CD4-positive, alpha-beta memory T cell (primary cell): Measurements from ENCODE around the gene CARM1. TPM values are rescaled to one million over a fixed set of nuclear protein-coding genes. Genes with fewer than 3 reads are reported as not detected.
A peak's percentile ranks its signal among the peaks of the same experiment; 100 is the strongest.
"Not testable (repeated sequence)": the region's sequence is repeated elsewhere in the genome, so short reads cannot be mapped to it uniquely, and the experiment has no call there.

ENCODE experiments used
- CTCF ChIA-PET: fragments of 350-600 bp; sonication (Branson Sonifier 250); formaldehyde crosslinking; loops from one replicate; lab custom pipeline; 2021; ENCODE audit warnings: inconsistent platforms; ENCODE audit not compliant: partially characterized antibody; lab: Charles Lee
- POLR2A ChIA-PET: fragments of 350-600 bp; sonication (Branson Sonifier 250); formaldehyde crosslinking; loops from one replicate; lab custom pipeline; 2021; ENCODE audit not compliant: partially characterized antibody; lab: Charles Lee
- DNase-seq, 5 donors: peaks; one replicate each; pipeline versions ENCODE4 v3.0.0 to v3.0.0-alpha.2; 2020 to 2022; ENCODE audit warnings: mixed read lengths in 1 of 5
- H3K27ac ChIP-seq: one replicate; pipeline ENCODE4 v1.7.0; 2013; ENCODE audit warnings: low read depth, low read length
- H3K27me3 ChIP-seq: 2 replicates; pipeline ENCODE4 v1.7.0; 2013; ENCODE audit warnings: mild to moderate bottlenecking, low read length, moderate library complexity; ENCODE audit not compliant: insufficient read depth
- H3K36me3 ChIP-seq: 2 replicates; pipeline ENCODE4 v1.7.0; 2013; ENCODE audit warnings: mild to moderate bottlenecking, low read length, moderate library complexity; ENCODE audit not compliant: insufficient read depth
- H3K4me1 ChIP-seq: 2 replicates; pipeline ENCODE4 v1.7.0; 2013; ENCODE audit warnings: mild to moderate bottlenecking, low read length, moderate library complexity; ENCODE audit not compliant: insufficient read depth
- H3K4me3 ChIP-seq, 2 donors: one replicate each; pipeline ENCODE4 v1.7.0; 2013; ENCODE audit warnings: low read length in 2 of 2, mild to moderate bottlenecking in 1 of 2
- H3K9me3 ChIP-seq, 2 donors: one replicate each; pipeline ENCODE4 v1.7.0; 2013; ENCODE audit warnings: low read length in 2 of 2, control low read depth in 1 of 2; ENCODE audit not compliant: control insufficient read depth in 1 of 2
- H3K27ac Mint-ChIP-seq, 7 donors: one replicate each; pipeline ENCODE4 v1.8.0; 2020 to 2021; ENCODE audit warnings: mixed read lengths in 7 of 7, mild to moderate bottlenecking in 6 of 7, inconsistent platforms in 3 of 7, moderate library complexity in 3 of 7
- H3K27me3 Mint-ChIP-seq, 2 donors: one replicate each; pipeline ENCODE4 v1.8.0; 2020 to 2021; ENCODE audit warnings: mixed read lengths in 2 of 2
- H3K36me3 Mint-ChIP-seq, 2 donors: one replicate each; pipeline ENCODE4 v1.8.0; 2020 to 2021; ENCODE audit warnings: mixed read lengths in 2 of 2, inconsistent platforms in 1 of 2, mild to moderate bottlenecking in 1 of 2
- H3K4me1 Mint-ChIP-seq, 4 donors: one replicate each; pipeline ENCODE4 v1.8.0; 2020 to 2021; ENCODE audit warnings: mixed read lengths in 4 of 4, mild to moderate bottlenecking in 1 of 4
- H3K4me3 Mint-ChIP-seq, 8 donors: one replicate each; pipeline ENCODE4 v1.8.0; 2020 to 2021; ENCODE audit warnings: mixed read lengths in 8 of 8, mild to moderate bottlenecking in 7 of 8, moderate library complexity in 6 of 8, inconsistent platforms in 3 of 8
- H3K9me3 Mint-ChIP-seq, 8 donors: one replicate each; pipeline ENCODE4 v1.8.0; 2020 to 2021; ENCODE audit warnings: mixed read lengths in 8 of 8, mild to moderate bottlenecking in 5 of 8, inconsistent platforms in 3 of 8, moderate library complexity in 1 of 8
- intact Hi-C: fragments of 100-400 bp; cut with micrococcal nuclease; formaldehyde crosslinking; loops from one replicate; pipeline ENCODE4 v1.15.1; 2023
- polyA plus RNA-seq, 2 donors: library from polyadenylated mRNA; unstranded; fragments of 300-500 nt; fragmentation: Illumina TruSeq; gene quantifications; one replicate each; pipeline ENCODE4 v1.2.3, GENCODE V29; 2021
- total RNA-seq, 2 experiments: library from RNA; stranded (reverse); gene quantifications; one replicate each; pipeline ENCODE4 v1.2.3, GENCODE V29; 2021

The CARM1 gene
- total and polyA plus RNA-seq, 4 experiments from 2014 or later = 0.71 to 26.5 (median 13.5) TPM

DNA sequence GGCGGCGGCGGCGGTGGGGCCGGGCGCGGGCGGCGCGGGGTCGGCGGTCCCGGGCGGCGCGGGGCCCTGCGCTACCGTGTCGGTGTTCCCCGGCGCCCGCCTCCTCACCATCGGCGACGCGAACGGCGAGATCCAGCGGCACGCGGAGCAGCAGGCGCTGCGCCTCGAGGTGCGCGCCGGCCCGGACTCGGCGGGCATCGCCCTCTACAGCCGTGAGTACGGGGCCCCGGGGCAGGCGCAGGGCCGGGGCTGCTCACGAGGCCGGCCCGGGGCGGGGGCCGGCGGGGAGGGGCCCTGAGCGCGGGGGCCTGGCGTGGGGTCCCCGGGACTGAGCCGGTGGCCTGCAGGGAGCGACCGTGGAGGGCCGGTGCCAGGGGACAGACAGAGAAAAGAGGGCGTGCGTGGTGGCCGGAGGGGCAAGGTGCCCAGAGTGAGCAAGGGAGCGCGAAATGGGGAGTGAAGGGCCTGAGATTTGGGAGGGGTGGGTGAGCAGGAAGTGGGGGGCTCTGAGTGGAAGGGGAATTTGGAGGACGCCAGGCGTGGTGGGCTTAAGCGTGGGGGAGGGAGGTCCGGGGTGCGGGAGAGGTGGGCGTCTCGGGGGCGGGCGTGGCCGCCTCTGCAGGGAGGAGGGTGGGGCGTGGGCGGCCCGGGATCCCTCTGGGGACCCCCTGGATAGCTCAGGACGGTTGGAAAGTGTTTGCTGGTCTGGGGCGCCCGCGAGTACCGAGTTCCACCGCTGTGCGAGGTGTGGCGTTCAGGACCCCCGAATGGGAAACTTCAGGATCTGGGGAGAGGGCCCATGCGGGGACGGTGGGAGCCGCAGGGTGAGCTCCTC, 575 bp downstream of the CARM1 start:
- Histone ChIP-seq H3K36me3 (no peaks in the 10 kb centered on the region), H3K4me1 (peaks cover 23% of the 10 kb centered on the region), H3K9me3 (no peaks in the 10 kb centered on the region), H3K27me3 (no peaks in the 10 kb centered on the region), H3K4me3 (peak overlapping the region; percentile 47 to 55), H3K27ac (peak overlapping the region; percentile 47)
- intact Hi-C loops = loop anchor here (1.0 to 5.0 kb wide), 6 partner anchors 36 to 305 kb away; partner anchors contain the start of genes CDKN2D, ILF3, KRI1 and TIMM29
- Mint-ChIP-seq H3K27me3 (no peaks in the 10 kb centered on the region), H3K27ac (peak overlapping the region in 6 of 7 donors; percentile 69 to 94 (median 85)), H3K4me1 (peaks cover 8 to 28% (median 17%) of the 10 kb centered on the region in 4 donors), H3K9me3 (peaks cover 0 to 7% (median 0%) of the 10 kb centered on the region in 8 donors), H3K36me3 (peaks cover 0 to 4% of the 10 kb centered on the region in 2 donors), H3K4me3 (peak overlapping the region; percentile 81 to 94 (median 86))
- peak in 3 of 5 donors; percentile 36 to 54 (median 43) for DNase-seq
- ChIA-PET POLR2A (interaction anchor here (0.5 to 3.6 kb wide), 9 partner anchors 9 to 305 kb away, joined by 3 to 15 read pairs (median 3); partner anchors contain the start of genes DNM2 and TMED1), CTCF (interaction anchor here (0.6 to 6.5 kb wide), 9 partner anchors 7 to 113 kb away, joined by 3 to 30 read pairs (median 4); partner anchors contain the start of gene TMED1)

DNA sequence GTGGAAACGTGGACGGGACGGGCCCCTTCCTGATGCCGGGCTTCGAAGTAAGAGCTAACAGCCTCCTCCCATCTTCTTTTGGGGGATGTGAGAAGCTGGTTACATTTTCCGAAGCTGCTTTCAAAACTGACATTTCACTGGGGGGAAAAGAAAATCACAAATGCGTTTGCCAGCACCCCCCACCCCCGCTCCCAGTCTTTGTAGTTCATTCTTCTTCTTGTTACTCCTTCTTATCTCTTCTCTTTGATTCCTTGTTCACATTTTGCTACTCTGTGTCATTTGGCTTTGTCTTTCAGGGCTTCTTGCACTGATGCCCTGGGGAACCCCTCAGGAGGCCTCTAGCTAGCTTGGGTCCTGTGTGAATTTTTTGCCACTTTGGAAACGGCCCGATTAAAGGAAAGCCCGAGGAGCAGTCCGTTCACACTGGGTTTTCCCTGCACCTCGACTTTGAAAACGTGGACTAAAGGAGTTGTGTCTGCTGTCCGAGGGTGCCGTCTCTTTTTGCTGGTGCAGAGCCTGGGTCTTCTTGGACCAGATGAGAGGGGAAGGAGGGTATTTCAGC, 1.3 kb downstream of the CARM1 start:
- peak in 1 of 5 donors; percentile 51 for DNase-seq
- H3K27me3 ChIP-seq = no peaks in the 10 kb centered on the region
- peak overlapping the region; percentile 47 to 55 for H3K4me3 ChIP-seq
- Mint-ChIP-seq H3K4me3 (peak overlapping the region; percentile 81 to 94 (median 86)), H3K27me3 (no peaks in the 10 kb centered on the region), H3K36me3 (peaks cover 0 to 4% of the 10 kb centered on the region in 2 donors), H3K9me3 (peaks cover 0 to 7% (median 0%) of the 10 kb centered on the region in 8 donors), H3K27ac (peak overlapping the region; percentile 69 to 94 (median 88)), H3K4me1 (peaks cover 8 to 28% (median 18%) of the 10 kb centered on the region in 4 donors)
- intact Hi-C loops = loop anchor here (5.0 kb wide), 1 partner anchor 305 kb away; the partner anchor contains the start of genes CDKN2D and KRI1
- H3K9me3 ChIP-seq = no peaks in the 10 kb centered on the region
- no peaks in the 10 kb centered on the region for H3K36me3 ChIP-seq
- ChIA-PET CTCF (interaction anchor here (0.6 to 6.5 kb wide), 11 partner anchors 8 to 155 kb away, joined by 3 to 30 read pairs (median 4); partner anchors contain the start of genes DNM2 and TMED1), POLR2A (interaction anchor here (0.5 to 2.4 kb wide), 6 partner anchors 8 to 199 kb away, joined by 3 to 10 read pairs (median 3); partner anchors contain the start of genes DNM2 and TMED1)
- peaks cover 23% of the 10 kb centered on the region for H3K4me1 ChIP-seq
- H3K27ac ChIP-seq = peak overlapping the region; percentile 47

DNA sequence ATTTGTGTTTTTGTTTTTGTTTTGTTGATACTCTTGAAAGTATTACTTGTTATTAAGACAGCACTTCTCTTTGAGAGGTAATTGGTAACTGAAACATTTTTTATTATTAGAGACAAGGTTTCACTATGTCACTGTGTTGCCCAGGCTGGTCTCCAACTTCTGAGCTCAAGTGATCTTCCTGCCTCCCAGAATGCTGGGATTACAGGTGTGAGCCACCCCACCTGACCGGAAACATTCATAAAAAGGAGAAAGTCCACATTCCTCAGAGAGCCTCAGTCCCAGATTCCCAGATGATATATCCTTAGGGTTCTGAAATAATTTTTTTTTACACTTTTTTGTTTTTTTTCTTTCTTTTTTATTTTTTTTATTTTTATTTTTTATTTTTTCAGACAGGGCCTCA, 2.7 kb downstream of the CARM1 start:
- peak overlapping the region in 7 of 8 donors; percentile 31 to 66 (median 53) for H3K4me3 Mint-ChIP-seq
- DNase-seq = no peak
- H3K9me3 Mint-ChIP-seq = peaks cover 0 to 7% (median 0%) of the 10 kb centered on the region in 8 donors
- Histone ChIP-seq H3K9me3 (no peaks in the 10 kb centered on the region), H3K4me3 (no peak overlapping the region), H3K27ac (no peak overlapping the region), H3K27me3 (no peaks in the 10 kb centered on the region), H3K4me1 (peaks cover 25% of the 10 kb centered on the region), H3K36me3 (no peaks in the 10 kb centered on the region)
- no peaks in the 10 kb centered on the region for H3K27me3 Mint-ChIP-seq
- POLR2A ChIA-PET = interaction anchor here (2.4 kb wide), 1 partner anchor 157 kb away, joined by 10 read pairs; the partner anchor contains the start of gene DNM2
- peak overlapping the region in 3 of 7 donors; percentile 41 to 70 (median 70) for H3K27ac Mint-ChIP-seq
- intact Hi-C loops = loop anchor here (5.0 kb wide), 1 partner anchor 307 kb away; the partner anchor contains the start of genes CDKN2D and KRI1
- H3K4me1 Mint-ChIP-seq = peaks cover 12 to 40% (median 26%) of the 10 kb centered on the region in 4 donors
- CTCF ChIA-PET = interaction anchor here (6.5 kb wide), 1 partner anchor 10 kb away, joined by 30 read pairs; no protein-coding TSS in a partner anchor
- H3K36me3 Mint-ChIP-seq = peaks cover 0 to 4% of the 10 kb centered on the region in 2 donors

DNA sequence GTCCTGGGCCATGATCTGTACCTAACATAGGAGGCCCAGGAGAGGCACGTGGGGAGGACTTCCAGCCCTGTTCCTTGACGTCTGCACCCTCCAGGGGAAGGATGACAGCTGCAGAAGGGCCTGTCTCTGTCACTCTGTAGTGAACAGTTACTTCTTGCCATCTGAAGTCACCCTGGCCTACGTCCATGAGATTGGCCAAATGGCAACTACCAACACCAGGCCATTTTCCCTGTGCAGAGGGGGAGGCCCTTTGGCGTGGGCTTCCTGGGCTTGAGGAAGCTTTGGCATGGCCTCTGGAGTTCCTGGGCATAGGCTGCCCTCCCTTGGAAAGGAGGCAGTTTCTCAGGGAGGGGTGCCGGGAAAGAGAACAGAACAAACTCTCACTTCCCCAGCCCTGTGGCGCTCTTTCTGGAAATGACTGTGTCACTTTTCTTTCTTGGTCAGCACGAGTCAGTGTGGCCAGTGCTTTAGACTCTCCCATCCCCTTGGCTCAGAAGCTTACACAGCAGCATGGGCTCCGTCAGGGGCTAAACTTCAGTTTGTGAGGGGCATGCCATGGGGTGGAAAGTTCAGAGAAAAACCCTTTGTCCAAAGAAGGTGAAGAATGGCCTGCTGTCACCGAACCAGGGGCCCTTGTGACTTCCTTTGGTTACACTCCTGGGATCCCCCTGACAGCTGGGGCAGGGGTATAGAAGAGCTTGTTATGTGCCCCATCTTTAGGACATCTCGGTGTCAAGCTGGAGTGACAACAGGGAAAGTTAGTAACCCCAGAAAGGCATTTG, 5.3 kb downstream of the CARM1 start:
- no peaks in the 10 kb centered on the region for H3K9me3 ChIP-seq
- POLR2A ChIA-PET = no interaction called here
- Mint-ChIP-seq H3K4me3 (peak overlapping the region in 1 of 8 donors; percentile 25), H3K27me3 (no peaks in the 10 kb centered on the region), H3K36me3 (peaks cover 0 to 4% of the 10 kb centered on the region in 2 donors), H3K9me3 (peaks cover 0 to 7% (median 0%) of the 10 kb centered on the region in 8 donors), H3K4me1 (peaks cover 14 to 40% (median 28%) of the 10 kb centered on the region in 4 donors), H3K27ac (peak overlapping the region in 1 of 7 donors; percentile 19)
- no peaks in the 10 kb centered on the region for H3K36me3 ChIP-seq
- CTCF ChIA-PET = interaction anchor here (1.2 to 6.5 kb wide), 2 partner anchors 12 to 66 kb away, joined by 3 to 30 read pairs; no protein-coding TSS in a partner anchor
- no peak for DNase-seq
- H3K27ac ChIP-seq = no peak overlapping the region
- H3K27me3 ChIP-seq = no peaks in the 10 kb centered on the region
- peaks cover 29% of the 10 kb centered on the region for H3K4me1 ChIP-seq
- intact Hi-C loops = no loop called here
- no peak overlapping the region for H3K4me3 ChIP-seq

DNA sequence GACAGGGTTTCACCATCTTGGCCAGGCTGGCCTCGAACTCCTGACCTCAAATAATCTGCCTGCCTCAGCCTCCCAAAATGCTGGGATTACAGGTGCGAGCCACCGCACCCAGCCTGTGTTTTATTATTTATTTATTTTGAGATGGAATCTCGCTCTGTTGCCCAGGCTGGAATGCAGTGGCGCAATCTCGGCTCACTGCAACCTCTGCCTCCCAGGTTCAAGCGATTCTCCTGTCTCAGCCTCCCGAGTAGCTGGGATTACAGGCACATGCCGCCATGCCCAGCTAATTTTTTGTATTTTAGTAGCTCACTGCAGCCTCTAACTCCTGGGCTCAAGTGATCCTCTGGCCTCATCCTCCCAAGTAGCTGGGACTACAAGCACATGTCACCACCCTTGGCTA, 6.3 kb downstream of the CARM1 start:
- intact Hi-C loops, POLR2A ChIA-PET, H3K4me3 Mint-ChIP-seq: not testable (repeated sequence)

DNA sequence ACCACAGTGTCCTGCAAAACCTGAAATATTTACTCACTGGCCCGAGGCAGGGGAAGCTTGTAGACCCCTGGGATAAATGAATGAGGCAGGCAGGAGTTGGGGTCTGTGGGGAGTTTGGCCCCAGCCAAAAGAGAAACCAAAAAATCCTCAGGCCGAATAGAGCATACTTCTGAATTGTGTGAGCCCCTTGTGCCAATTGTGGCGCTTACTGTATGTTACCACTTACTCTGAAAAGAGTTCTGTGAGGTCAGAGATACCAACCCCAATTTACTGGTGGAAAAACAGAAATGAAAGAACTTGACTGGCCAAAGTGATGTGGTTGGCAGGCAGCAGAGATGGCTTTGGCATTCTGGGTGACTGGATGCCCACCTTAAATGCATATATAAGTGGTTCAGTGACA, 6.9 kb downstream of the CARM1 start:
- no peaks in the 10 kb centered on the region for H3K27me3 ChIP-seq
- H3K36me3 Mint-ChIP-seq = no peaks in the 10 kb centered on the region
- peaks cover 16% of the 10 kb centered on the region for H3K4me1 ChIP-seq
- H3K27ac Mint-ChIP-seq = peak overlapping the region in 3 of 7 donors; percentile 36 to 71 (median 59)
- no peak overlapping the region for H3K4me3 Mint-ChIP-seq
- CTCF ChIA-PET = interaction anchor here (1.3 to 6.5 kb wide), 2 partner anchors 14 kb away, joined by 6 to 30 read pairs; no protein-coding TSS in a partner anchor
- H3K9me3 Mint-ChIP-seq = peaks cover 0 to 1% (median 0%) of the 10 kb centered on the region in 8 donors
- intact Hi-C loops = no loop called here
- no peaks in the 10 kb centered on the region for H3K36me3 ChIP-seq
- H3K27ac ChIP-seq = no peak overlapping the region
- no peaks in the 10 kb centered on the region for H3K9me3 ChIP-seq
- H3K4me1 Mint-ChIP-seq = peaks cover 8 to 31% (median 22%) of the 10 kb centered on the region in 4 donors
- POLR2A ChIA-PET = no interaction called here
- H3K4me3 ChIP-seq = no peak overlapping the region
- no peak for DNase-seq
- no peaks in the 10 kb centered on the region for H3K27me3 Mint-ChIP-seq

More for the DNA sequence above, 6.3 kb downstream of the CARM1 start:
- H3K4me1 ChIP-seq = peaks cover 22% of the 10 kb centered on the region
- H3K9me3 ChIP-seq, H3K36me3 Mint-ChIP-seq, H3K27me3 ChIP-seq, H3K27me3 Mint-ChIP-seq, H3K9me3 Mint-ChIP-seq, H3K36me3 ChIP-seq, H3K4me3 ChIP-seq, DNase-seq, H3K27ac ChIP-seq: not testable (repeated sequence)
- Mint-ChIP-seq H3K27ac (peak overlapping the region in 2 of 7 donors; percentile 52 to 59), H3K4me1 (peaks cover 12 to 36% (median 25%) of the 10 kb centered on the region in 4 donors)
- CTCF ChIA-PET = interaction anchor here (1.2 to 6.5 kb wide), 2 partner anchors 13 to 65 kb away, joined by 3 to 30 read pairs; no protein-coding TSS in a partner anchor
